GM12878 (cell line): ENCODE measurements around the gene SLC35E2B. TPM values are rescaled to one million over a fixed set of nuclear protein-coding genes. Genes with fewer than 3 reads are reported as not detected.

Experiments used
- BMI1 ChIP-seq: fragments of 450-650 bp; IDR thresholded peaks from 2 replicates; pipeline ENCODE4 v1.6.1; 2016; ENCODE audit warnings: mild to moderate bottlenecking, moderate library complexity, borderline replicate concordance
- HCFC1 ChIP-seq: fragments of 150-350 bp; IDR thresholded peaks from 2 replicates; pipeline ENCODE4 v1.6.1; 2014; ENCODE audit warnings: low read length
- HDGF ChIP-seq: fragments of 450-650 bp; IDR thresholded peaks from 2 replicates; pipeline ENCODE4 v1.6.1; 2016; ENCODE audit warnings: antibody characterized with exemption
- IKZF2 ChIP-seq, 2 experiments: fragments of 450-650 bp; IDR thresholded peaks; 2 replicates each; pipeline ENCODE4 v1.6.1; 2017; ENCODE audit warnings: mild to moderate bottlenecking in 2 of 2, moderate library complexity in 2 of 2
- IRF3 ChIP-seq: fragments of 450-650 bp; IDR thresholded peaks from 2 replicates; pipeline ENCODE4 v1.6.1; 2014; ENCODE audit warnings: mild to moderate bottlenecking
- KAT2A ChIP-seq: conservative IDR thresholded peaks from 2 replicates; pipeline ENCODE4 v1.6.1; 2011; ENCODE audit warnings: low read depth, low read length; ENCODE audit not compliant: control insufficient read depth
- KDM1A ChIP-seq: fragments of 200-600 bp; sonication (generic); IDR thresholded peaks from 2 replicates; pipeline ENCODE4 v1.6.1; 2016; ENCODE audit warnings: borderline replicate concordance
- MEF2A ChIP-seq: IDR thresholded peaks from 2 replicates; pipeline ENCODE4 v1.6.1; 2011; ENCODE audit warnings: low read depth, mild to moderate bottlenecking, low read length, moderate library complexity; ENCODE audit not compliant: insufficient read depth
- MTA2 ChIP-seq: fragments of 450-650 bp; IDR thresholded peaks from 2 replicates; pipeline ENCODE4 v1.6.1; 2016; ENCODE audit warnings: low read depth, mild to moderate bottlenecking, moderate library complexity
- MTA3 ChIP-seq: IDR thresholded peaks from 2 replicates; pipeline ENCODE4 v1.6.1; 2012; ENCODE audit warnings: low read length, inconsistent platforms, borderline replicate concordance
- PBX3 ChIP-seq: IDR thresholded peaks from 2 replicates; pipeline ENCODE4 v1.6.1; 2011; ENCODE audit warnings: mild to moderate bottlenecking, low read depth, low read length, moderate library complexity; ENCODE audit not compliant: insufficient replicate concordance
- RAD51 ChIP-seq: fragments of 450-650 bp; IDR thresholded peaks from 2 replicates; pipeline ENCODE4 v1.6.1; 2016; ENCODE audit warnings: moderate library complexity, mild to moderate bottlenecking, inconsistent platforms
- SMAD1 ChIP-seq: fragments of 450-650 bp; IDR thresholded peaks from 2 replicates; pipeline ENCODE4 v1.6.1; 2018; ENCODE audit warnings: mild to moderate bottlenecking, low read depth; ENCODE audit not compliant: partially characterized antibody
- SRF ChIP-seq, 2 experiments: IDR thresholded peaks; 2 replicates each; pipeline ENCODE4 v1.6.1; 2011; ENCODE audit warnings: low read depth in 2 of 2, low read length in 2 of 2, mild to moderate bottlenecking in 1 of 2, moderate library complexity in 1 of 2
- SUPT20H ChIP-seq: IDR thresholded peaks from 2 replicates; pipeline ENCODE4 v1.6.1; 2011; ENCODE audit warnings: low read depth, mild to moderate bottlenecking, low read length, moderate library complexity, borderline replicate concordance; ENCODE audit not compliant: control insufficient read depth
- YBX1 ChIP-seq: fragments of 450-650 bp; IDR thresholded peaks from 2 replicates; pipeline ENCODE4 v1.6.1; 2016; ENCODE audit warnings: antibody characterized with exemption
- ZBTB33 ChIP-seq: fragments of 450-650 bp; IDR thresholded peaks from 2 replicates; pipeline ENCODE4 v1.6.1; 2017; ENCODE audit warnings: mild to moderate bottlenecking
- ZNF217 ChIP-seq: fragments of 450-650 bp; IDR thresholded peaks from 2 replicates; pipeline ENCODE4 v1.6.1; 2017; ENCODE audit warnings: antibody characterized with exemption, mild to moderate bottlenecking
- ZNF622 ChIP-seq: fragments of 450-650 bp; IDR thresholded peaks from 2 replicates; pipeline ENCODE4 v1.6.1; 2017; ENCODE audit warnings: mild to moderate bottlenecking, inconsistent platforms
- ZNF687 ChIP-seq: fragments of 450-650 bp; IDR thresholded peaks from 2 replicates; pipeline ENCODE4 v1.6.1; 2017; ENCODE audit warnings: mild to moderate bottlenecking, moderate library complexity
- polyA plus RNA-seq, 11 experiments: library from polyadenylated mRNA; depleted of rRNA in 4 of 11; unstranded in 6 of 11; stranded (reverse) in 5 of 11; fragments of >200 nt; fragmentation: Nextera tagmentation in 4 of 11; fragmentation: Illumina TruSeq in 1 of 11; extraction: Ambion mirVana in 4 of 11; extraction: Trizol in 1 of 11; gene quantifications; 1 replicate in 1 of 11; 2 replicates in 10 of 11; pipeline versions ENCODE4 v1.2.1 to v1.2.3, GENCODE V29; 2011 to 2016; ENCODE audit warnings: inconsistent platforms in 2 of 11, missing spikeins in 2 of 11, low read depth in 1 of 11
- total RNA-seq, 4 experiments: library from RNA; depleted of rRNA in 3 of 4; stranded (reverse); fragments of >200 nt in 3 of 4; fragmentation: Illumina TruSeq in 1 of 4; extraction: Trizol in 1 of 4; gene quantifications; 2 replicates each; pipeline versions ENCODE4 v1.2.1 to v1.2.3, GENCODE V29; 2013 to 2021

The SLC35E2B gene
- total and polyA plus RNA-seq, 10 of the 15 experiments (the other 5 are each of a cell fraction or from before 2014, with no cell fraction given): 2.6 to 36.7 (median 18.6) TPM

GRCh38 chr1:1630191-1630964, 62.2 kb downstream of the SLC35E2B start (continued):
- TF ChIP-seq IRF3: no peak
- no peak for TF ChIP-seq KDM1A
- TF ChIP-seq KAT2A: no peak
- TF ChIP-seq ZBTB33: no peak
- TF ChIP-seq SUPT20H: no peak
- no peak for TF ChIP-seq SMAD1
- no peak for TF ChIP-seq MEF2A
- TF ChIP-seq RAD51: no peak
- TF ChIP-seq HDGF: no peak
- no peak for TF ChIP-seq MTA3
- TF ChIP-seq IKZF2 (IDR thresholded peaks at IDR 0.05): no peak
- TF ChIP-seq ZNF217: no peak
- TF ChIP-seq HCFC1: peak; percentile 44; the same call in 1 of the 2 replicates
- TF ChIP-seq PBX3: peak; percentile 18
- no peak for TF ChIP-seq MTA2
- TF ChIP-seq ZNF687: peak; percentile 93
- TF ChIP-seq ZNF622: no peak
- no peak for TF ChIP-seq SRF (IDR thresholded peaks at IDR 0.05; ENCODE audit: low read depth in 2 of 2, low read length in 2 of 2)
- no peak for TF ChIP-seq YBX1
- no peak for TF ChIP-seq BMI1
